IPS-NIHi11 (cell line): ENCODE results near the gene AKIRIN1.
"Not testable (repeated sequence)": the region's sequence is repeated elsewhere in the genome, so short reads cannot be mapped to it uniquely, and the experiment has no call there.

Experiments used
- DNase-seq: peaks from one replicate; pipeline ENCODE4 v3.0.0; 2012; ENCODE audit warnings: mixed read lengths, low spot score

AKIRIN1 gene

GRCh38 chr1:38990738-38991637 lies at the start of gene AKIRIN1:
Gene AKIRIN1 (plus strand): TSS chr1:38991276. CDS start chr1:38991381, 105 bp downstream.
- DNase-seq: peak; percentile 99

- DNase-seq: peak; percentile 74
Measured at GRCh38 chr1:38941527-38942019, 49.5 kb upstream of the AKIRIN1 start, which contains the start of gene RHBDL2. Gene RHBDL2 (minus strand): TSS chr1:38941830. CDS start chr1:38919212, 22,618 bp downstream.

- no peak for DNase-seq
Measured at GRCh38 chr1:38942664-38943428, 48.2 kb upstream of the AKIRIN1 start.

GRCh38 chr1:38944547-38944946 lies 46.5 kb upstream of the AKIRIN1 start:
- no peak for DNase-seq

- DNase-seq: no peak
Measured at GRCh38 chr1:38950553-38950952, 40.5 kb upstream of the AKIRIN1 start.

- peak; percentile 32 for DNase-seq
Measured at GRCh38 chr1:38953433-38953860, 37.6 kb upstream of the AKIRIN1 start.

- no peak for DNase-seq
Measured at GRCh38 chr1:38958967-38959366, 32.1 kb upstream of the AKIRIN1 start.

GRCh38 chr1:38962113-38962512 lies 29.0 kb upstream of the AKIRIN1 start:
- no peak for DNase-seq

- DNase-seq: no peak
Measured at GRCh38 chr1:38962560-38962959, 28.5 kb upstream of the AKIRIN1 start.

- peak; percentile 19 for DNase-seq
Measured at GRCh38 chr1:38964140-38964548, 26.9 kb upstream of the AKIRIN1 start.

- DNase-seq: not testable (repeated sequence)
Measured at GRCh38 chr1:38973145-38973544, 17.9 kb upstream of the AKIRIN1 start.

- no peak for DNase-seq
Measured at GRCh38 chr1:38973659-38974437, 17.2 kb upstream of the AKIRIN1 start.

- DNase-seq: not testable (repeated sequence)
Measured at GRCh38 chr1:38977399-38978244, 13.5 kb upstream of the AKIRIN1 start.

- not testable (repeated sequence) for DNase-seq
Measured at GRCh38 chr1:38978245-38978542, 12.9 kb upstream of the AKIRIN1 start.

- DNase-seq: not testable (repeated sequence)
Measured at GRCh38 chr1:38979380-38979779, 11.7 kb upstream of the AKIRIN1 start.

GRCh38 chr1:38989979-38990378 lies 1.1 kb upstream of the AKIRIN1 start:
- no peak for DNase-seq

GRCh38 chr1:38990386-38990737 lies 714 bp upstream of the AKIRIN1 start:
- peak; percentile 14 for DNase-seq

GRCh38 chr1:38991638-38992411 lies 749 bp downstream of the AKIRIN1 start:
- peak; percentile 61 for DNase-seq

GRCh38 chr1:38992412-38993111 lies 1.5 kb downstream of the AKIRIN1 start:
- no peak for DNase-seq

- DNase-seq: no peak
Measured at GRCh38 chr1:38994196-38994595, 3.1 kb downstream of the AKIRIN1 start.
